Uterus (tissue), 4 donors: Measurements from ENCODE around the gene KPTN. TPM values are rescaled to one million over a fixed set of nuclear protein-coding genes. Genes with fewer than 3 reads are reported as not detected.

Experiments
- DNase-seq, 2 donors: peaks; one replicate each; pipeline ENCODE4 v3.0.0-alpha.2; 2019 to 2020
- H3K27ac ChIP-seq, 2 donors: fragments of 200-600 bp; sonication (generic); 1 replicate in 1 of 2; 2 replicates in 1 of 2; pipeline ENCODE4 v1.5.1; 2016 to 2018
- H3K27me3 ChIP-seq, 2 donors: fragments of 200-600 bp; sonication (generic); one replicate each; pipeline ENCODE4 v1.5.1; 2018 to 2019; ENCODE audit warnings: control low read depth in 1 of 2
- H3K36me3 ChIP-seq, 2 donors: fragments of 200-600 bp; sonication (generic); one replicate each; pipeline ENCODE4 v1.5.1; 2019; ENCODE audit warnings: control low read depth in 1 of 2
- H3K4me1 ChIP-seq, 2 donors: fragments of 200-600 bp; sonication (generic); one replicate each; pipeline ENCODE4 v1.5.1; 2018 to 2019; ENCODE audit warnings: control low read depth in 1 of 2
- H3K4me3 ChIP-seq, 2 donors: fragments of 200-600 bp; sonication (generic); 1 replicate in 1 of 2; 2 replicates in 1 of 2; pipeline ENCODE4 v1.5.1; 2018 to 2019; ENCODE audit warnings: mild to moderate bottlenecking in 1 of 2
- H3K9me3 ChIP-seq, 2 donors: fragments of 200-600 bp; sonication (generic); one replicate each; pipeline ENCODE4 v1.5.1; 2019; ENCODE audit warnings: control low read depth in 1 of 2
- CTCF ChIP-seq, 4 experiments: fragments of 200-600 bp in 2 of 4; fragments of 450-650 bp in 2 of 4; sonication (generic) in 2 of 4; IDR thresholded peaks; one replicate each; pipeline ENCODE4 v1.5.1; 2016 to 2019; ENCODE audit warnings: antibody characterized with exemption in 4 of 4, mild to moderate bottlenecking in 2 of 4, moderate library complexity in 1 of 4
- POLR2A ChIP-seq, 2 donors: fragments of 450-650 bp; IDR thresholded peaks; one replicate each; pipeline ENCODE4 v1.6.1; 2016; ENCODE audit warnings: antibody characterized with exemption in 2 of 2, mild to moderate bottlenecking in 1 of 2, moderate library complexity in 1 of 2
- intact Hi-C: fragments of 100-400 bp; cut with DNase I; formaldehyde crosslinking; loops from one replicate; pipeline ENCODE4 v1.15.1; 2023; ENCODE audit warnings: low total_unique reads
- total RNA-seq, 4 donors: library from RNA; depleted of rRNA in 3 of 4; stranded (reverse); fragments of >200 nt in 3 of 4; gene quantifications; one replicate each; pipeline versions ENCODE4 v1.1.0 to v1.2.4, GENCODE V29; 2014 to 2023
- donor health status: DM: yes; HTN: yes; CAD: no.

Gene KPTN
- total RNA-seq, 4 donors from 2014 or later: 5.4 to 9.0 (median 6.4) TPM; not detected in 1

- H3K4me3 ChIP-seq: no peak overlapping the region
- H3K27ac ChIP-seq: no peak overlapping the region
- intact Hi-C loops: no loop called here
- TF ChIP-seq POLR2A (IDR thresholded peaks at IDR 0.05): no peak
- TF ChIP-seq CTCF (IDR thresholded peaks at IDR 0.05): no peak
- H3K9me3 ChIP-seq: no peaks in the 10 kb centered on the region
- H3K27me3 ChIP-seq: no peaks in the 10 kb centered on the region
- H3K4me1 ChIP-seq: peaks cover 0 to 5% of the 10 kb centered on the region in 2 donors
- no peak for DNase-seq
- no peaks in the 10 kb centered on the region for H3K36me3 ChIP-seq
Observed at GRCh38 chr19:47473336-47473735, 10.7 kb downstream of the KPTN start.

GRCh38 chr19:47471733-47472457 is 12.1 kb downstream of the KPTN start, which contains the start of gene SLC8A2:
TSS of gene SLC8A2 (minus strand) at chr19:47471893. CDS start at chr19:47466403, 5,490 bp downstream.
- peak within 1 kb of the TSS; percentile 61 to 72 for H3K27ac ChIP-seq
- H3K27me3 ChIP-seq: no peaks in the 10 kb centered on the region
- DNase-seq: peak; percentile 82 to 87
- H3K4me1 ChIP-seq: peaks cover 0 to 5% of the 10 kb centered on the region in 2 donors
- TF ChIP-seq CTCF (IDR thresholded peaks at IDR 0.05): no peak
- no peak for TF ChIP-seq POLR2A (IDR thresholded peaks at IDR 0.05)
- H3K36me3 ChIP-seq: no peaks in the 10 kb centered on the region
- H3K4me3 ChIP-seq: peak within 1 kb of the TSS; percentile 37 to 42
- intact Hi-C loops: no loop called here
- H3K9me3 ChIP-seq: no peaks in the 10 kb centered on the region

- TF ChIP-seq CTCF (IDR thresholded peaks at IDR 0.05) (no peak), POLR2A (IDR thresholded peaks at IDR 0.05) (no peak)
- no peaks in the 10 kb centered on the region for H3K36me3 ChIP-seq
- no peaks in the 10 kb centered on the region for H3K9me3 ChIP-seq
- H3K27me3 ChIP-seq: no peaks in the 10 kb centered on the region
- no peak for DNase-seq
- H3K27ac ChIP-seq: peak overlapping the region; percentile 61 to 72
- H3K4me1 ChIP-seq: peaks cover 0 to 5% of the 10 kb centered on the region in 2 donors
- intact Hi-C loops: no loop called here
- H3K4me3 ChIP-seq: peak overlapping the region; percentile 37 to 42
Observed at GRCh38 chr19:47471381-47471732, 12.7 kb downstream of the KPTN start.

GRCh38 chr19:47470447-47471195 is 13.4 kb downstream of the KPTN start:
- intact Hi-C loops: no loop called here
- no peaks in the 10 kb centered on the region for H3K9me3 ChIP-seq
- DNase-seq: no peak
- H3K4me3 ChIP-seq: peak overlapping the region; percentile 37 to 42
- no peaks in the 10 kb centered on the region for H3K36me3 ChIP-seq
- H3K27ac ChIP-seq: peak overlapping the region; percentile 61 to 72
- no peaks in the 10 kb centered on the region for H3K27me3 ChIP-seq
- peaks cover 0 to 5% of the 10 kb centered on the region in 2 donors for H3K4me1 ChIP-seq
- TF ChIP-seq POLR2A (IDR thresholded peaks at IDR 0.05): no peak
- TF ChIP-seq CTCF (IDR thresholded peaks at IDR 0.05): no peak

- H3K27me3 ChIP-seq: no peaks in the 10 kb centered on the region
- peaks cover 0 to 5% of the 10 kb centered on the region in 2 donors for H3K4me1 ChIP-seq
- H3K36me3 ChIP-seq: no peaks in the 10 kb centered on the region
- H3K27ac ChIP-seq: peak overlapping the region in 1 of 2 donors; percentile 6
- no peak for DNase-seq
- H3K9me3 ChIP-seq: no peaks in the 10 kb centered on the region
- H3K4me3 ChIP-seq: no peak overlapping the region
- intact Hi-C loops: loop anchor here (5.0 kb wide), 1 partner anchor 87 kb away; no protein-coding TSS in a partner anchor
- TF ChIP-seq CTCF (IDR thresholded peaks at IDR 0.05) (no peak), POLR2A (IDR thresholded peaks at IDR 0.05) (no peak)
Observed at GRCh38 chr19:47469719-47470118, 14.3 kb downstream of the KPTN start.
